Suprapubic skin (tissue), 4 donors: ENCODE results near the gene KSR1. TPM values are rescaled to one million over a fixed set of nuclear protein-coding genes. Genes with fewer than 3 reads are reported as not detected.
"Not testable (repeated sequence)": the region's sequence is repeated elsewhere in the genome, so short reads cannot be mapped to it uniquely, and the experiment has no call there.

ENCODE experiments used
- DNase-seq, 2 donors: peaks; one replicate each; pipeline ENCODE4 v3.0.0-alpha.2; 2019; ENCODE audit warnings: low spot score in 2 of 2
- H3K27ac ChIP-seq: fragments of 200-600 bp; sonication (generic); one replicate; pipeline ENCODE4 v1.5.1; 2019
- H3K27me3 ChIP-seq: fragments of 200-600 bp; sonication (generic); one replicate; pipeline ENCODE4 v1.5.1; 2019
- H3K36me3 ChIP-seq: fragments of 200-600 bp; sonication (generic); one replicate; pipeline ENCODE4 v1.5.1; 2019
- H3K4me1 ChIP-seq: fragments of 200-600 bp; sonication (generic); one replicate; pipeline ENCODE4 v1.5.1; 2019
- H3K4me3 ChIP-seq: fragments of 200-600 bp; sonication (generic); one replicate; pipeline ENCODE4 v1.5.1; 2019; ENCODE audit warnings: mild to moderate bottlenecking
- H3K9me3 ChIP-seq: fragments of 200-600 bp; sonication (generic); one replicate; pipeline ENCODE4 v1.5.1; 2019
- EP300 ChIP-seq: sonication (generic); formaldehyde crosslinking; IDR thresholded peaks from one replicate; pipeline ENCODE4 v1.6.1; 2017; ENCODE audit warnings: antibody characterized with exemption
- POLR2A ChIP-seq, 2 donors: fragments of 450-650 bp; IDR thresholded peaks; one replicate each; pipeline ENCODE4 v1.6.1; 2017; ENCODE audit warnings: antibody characterized with exemption in 2 of 2, mild to moderate bottlenecking in 2 of 2, moderate library complexity in 2 of 2
- POLR2AphosphoS5 ChIP-seq, 3 donors: sonication (generic); formaldehyde crosslinking; IDR thresholded peaks; one replicate each; pipeline ENCODE4 v1.6.1; 2017; ENCODE audit warnings: antibody characterized with exemption in 3 of 3
- WGBS: methylation state at CpG from one replicate; pipeline ENCODE4 v1.1.5; 2018; 5-methylcytosine and 5-hydroxymethylcytosine counted together
- total RNA-seq, 4 donors: library from RNA; depleted of rRNA; stranded (reverse); fragments of >200 nt; gene quantifications; one replicate each; pipeline ENCODE4 v1.1.0, GENCODE V29; 2016
- TF ChIP-seq, protein P1 (sequence below), 2 donors: fragments of 200-600 bp in 1 of 2; fragments of 450-650 bp in 1 of 2; sonication (generic) in 1 of 2; IDR thresholded peaks; one replicate each; pipeline ENCODE4 v1.5.1; 2016 to 2019; ENCODE audit warnings: antibody characterized with exemption in 2 of 2, mild to moderate bottlenecking in 1 of 2, moderate library complexity in 1 of 2

The KSR1 gene
- total RNA-seq, 4 donors from 2014 or later: 38.1 to 54.0 (median 49.5) TPM

DNA sequence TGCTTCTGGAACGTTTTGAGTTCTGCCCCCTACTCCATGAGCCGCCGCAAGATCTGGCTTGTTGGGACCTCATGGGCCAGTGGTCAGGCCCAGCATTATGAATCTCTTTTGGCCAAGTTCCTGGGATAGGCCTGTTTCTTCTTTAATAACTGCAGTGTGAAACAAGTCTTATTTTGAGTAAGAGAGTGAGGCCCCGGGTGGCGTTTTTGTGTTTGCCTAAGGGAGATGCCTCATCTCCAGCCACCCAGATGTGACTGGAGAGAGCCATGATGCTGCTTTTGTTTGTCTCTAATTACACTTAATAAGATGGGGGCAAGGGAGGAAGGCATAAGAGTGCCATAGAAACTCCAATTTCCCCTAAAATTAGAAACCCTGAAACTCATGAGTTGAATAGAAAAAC is 39.8 kb downstream of the KSR1 start:
- DNase-seq: no peak
- Histone ChIP-seq H3K4me3 (no peak overlapping the region), H3K27ac (peak overlapping the region; percentile 94), H3K27me3 (no peaks in the 10 kb centered on the region), H3K36me3 (no peaks in the 10 kb centered on the region), H3K9me3 (no peaks in the 10 kb centered on the region), H3K4me1 (peaks cover 88% of the 10 kb centered on the region)
- WGBS: 56% methylated on average over 5 of the region's 5 CpGs
- TF ChIP-seq POLR2AphosphoS5 (IDR thresholded peaks at IDR 0.05): no peak

DNA sequence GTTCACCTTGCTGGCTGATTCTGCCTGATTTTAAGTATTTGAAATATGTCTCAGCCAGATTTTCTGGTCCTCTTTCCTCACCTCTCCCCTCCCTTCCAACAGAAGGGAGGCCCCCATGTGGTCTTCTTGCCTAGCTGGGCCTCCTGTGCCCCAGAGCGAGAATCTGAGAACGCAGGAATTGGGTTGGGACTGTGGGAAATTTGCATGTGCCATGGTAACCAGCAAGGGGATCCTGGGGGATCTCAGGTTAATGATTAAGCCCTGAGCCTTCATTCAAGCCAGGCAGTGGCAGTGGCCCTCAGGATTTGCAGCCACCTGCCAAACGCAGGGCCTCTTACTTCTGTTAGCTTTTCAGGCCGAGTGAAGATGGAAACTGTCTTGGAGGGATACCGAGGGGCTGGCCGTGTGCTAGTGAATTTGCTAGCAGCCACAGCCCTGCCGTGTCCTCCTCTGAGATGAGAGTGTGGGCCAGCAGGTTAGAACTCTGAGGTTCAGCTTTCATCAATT is 40.2 kb downstream of the KSR1 start:
- no peaks in the 10 kb centered on the region for H3K9me3 ChIP-seq
- H3K27ac ChIP-seq: peak overlapping the region; percentile 94
- no peaks in the 10 kb centered on the region for H3K36me3 ChIP-seq
- peaks cover 85% of the 10 kb centered on the region for H3K4me1 ChIP-seq
- no peaks in the 10 kb centered on the region for H3K27me3 ChIP-seq
- no peak for DNase-seq
- no peak overlapping the region for H3K4me3 ChIP-seq
- no peak for TF ChIP-seq POLR2A (IDR thresholded peaks at IDR 0.05)
- TF ChIP-seq EP300: no peak
- TF ChIP-seq, protein P1, sequence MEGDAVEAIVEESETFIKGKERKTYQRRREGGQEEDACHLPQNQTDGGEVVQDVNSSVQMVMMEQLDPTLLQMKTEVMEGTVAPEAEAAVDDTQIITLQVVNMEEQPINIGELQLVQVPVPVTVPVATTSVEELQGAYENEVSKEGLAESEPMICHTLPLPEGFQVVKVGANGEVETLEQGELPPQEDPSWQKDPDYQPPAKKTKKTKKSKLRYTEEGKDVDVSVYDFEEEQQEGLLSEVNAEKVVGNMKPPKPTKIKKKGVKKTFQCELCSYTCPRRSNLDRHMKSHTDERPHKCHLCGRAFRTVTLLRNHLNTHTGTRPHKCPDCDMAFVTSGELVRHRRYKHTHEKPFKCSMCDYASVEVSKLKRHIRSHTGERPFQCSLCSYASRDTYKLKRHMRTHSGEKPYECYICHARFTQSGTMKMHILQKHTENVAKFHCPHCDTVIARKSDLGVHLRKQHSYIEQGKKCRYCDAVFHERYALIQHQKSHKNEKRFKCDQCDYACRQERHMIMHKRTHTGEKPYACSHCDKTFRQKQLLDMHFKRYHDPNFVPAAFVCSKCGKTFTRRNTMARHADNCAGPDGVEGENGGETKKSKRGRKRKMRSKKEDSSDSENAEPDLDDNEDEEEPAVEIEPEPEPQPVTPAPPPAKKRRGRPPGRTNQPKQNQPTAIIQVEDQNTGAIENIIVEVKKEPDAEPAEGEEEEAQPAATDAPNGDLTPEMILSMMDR (IDR thresholded peaks at IDR 0.05): no peak
- no peak for TF ChIP-seq POLR2AphosphoS5 (IDR thresholded peaks at IDR 0.05)
- 77% methylated on average over 7 of the region's 7 CpGs for WGBS

DNA sequence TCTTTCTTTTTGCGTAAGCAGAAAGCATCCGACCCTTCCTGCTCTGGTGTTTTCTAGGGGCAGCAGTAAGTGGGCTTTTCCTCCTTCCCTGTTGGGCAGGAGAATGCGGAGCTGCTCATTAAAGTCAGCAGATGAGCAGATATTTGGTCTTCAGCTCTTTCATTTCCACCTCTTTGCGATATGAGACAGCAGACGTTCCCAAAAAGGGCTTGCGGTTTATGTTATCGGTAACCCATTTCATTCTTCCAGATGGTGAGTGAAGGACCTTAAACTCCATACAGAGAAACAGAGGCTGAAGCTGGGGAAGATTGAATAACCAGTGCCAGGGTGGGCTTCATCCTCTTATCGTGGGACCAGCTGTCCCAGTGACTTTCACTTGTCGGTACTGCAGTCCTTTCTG is 40.7 kb downstream of the KSR1 start:
- 79% methylated on average over 9 of the region's 9 CpGs for WGBS
- no peak for TF ChIP-seq POLR2AphosphoS5 (IDR thresholded peaks at IDR 0.05)
- TF ChIP-seq EP300: no peak
- TF ChIP-seq, protein P1 (IDR thresholded peaks at IDR 0.05): no peak
- no peak for TF ChIP-seq POLR2A (IDR thresholded peaks at IDR 0.05)
- Histone ChIP-seq H3K9me3 (no peaks in the 10 kb centered on the region), H3K27ac (peak overlapping the region; percentile 94), H3K4me1 (peaks cover 80% of the 10 kb centered on the region), H3K27me3 (no peaks in the 10 kb centered on the region), H3K36me3 (no peaks in the 10 kb centered on the region), H3K4me3 (no peak overlapping the region)
- DNase-seq: no peak

DNA sequence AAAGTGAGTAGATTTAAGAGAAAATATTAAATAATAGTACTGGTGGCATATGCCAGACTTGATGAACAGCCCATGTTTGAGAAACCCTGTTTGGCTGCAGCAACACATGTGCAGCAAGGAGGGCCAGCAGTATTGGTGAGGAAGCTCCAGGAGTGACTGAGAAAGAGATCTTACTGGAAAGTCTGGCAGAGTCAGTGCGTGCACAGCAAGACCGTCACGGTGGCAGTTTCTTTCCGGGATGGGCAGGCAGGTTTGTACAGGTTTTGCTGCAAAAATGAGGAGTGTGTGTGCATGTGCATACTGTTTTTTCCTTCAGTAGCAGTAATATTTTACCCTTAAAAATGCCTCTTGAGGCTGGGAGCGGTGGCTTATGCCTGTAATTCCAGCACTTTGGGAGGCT is 41.4 kb downstream of the KSR1 start:
- no peak for DNase-seq
- peak in 1 of 3 donors; percentile 14 for TF ChIP-seq POLR2AphosphoS5 (IDR thresholded peaks at IDR 0.05)
- TF ChIP-seq EP300: no peak
- TF ChIP-seq, protein P1 (IDR thresholded peaks at IDR 0.05): no peak
- no peak for TF ChIP-seq POLR2A (IDR thresholded peaks at IDR 0.05)

DNA sequence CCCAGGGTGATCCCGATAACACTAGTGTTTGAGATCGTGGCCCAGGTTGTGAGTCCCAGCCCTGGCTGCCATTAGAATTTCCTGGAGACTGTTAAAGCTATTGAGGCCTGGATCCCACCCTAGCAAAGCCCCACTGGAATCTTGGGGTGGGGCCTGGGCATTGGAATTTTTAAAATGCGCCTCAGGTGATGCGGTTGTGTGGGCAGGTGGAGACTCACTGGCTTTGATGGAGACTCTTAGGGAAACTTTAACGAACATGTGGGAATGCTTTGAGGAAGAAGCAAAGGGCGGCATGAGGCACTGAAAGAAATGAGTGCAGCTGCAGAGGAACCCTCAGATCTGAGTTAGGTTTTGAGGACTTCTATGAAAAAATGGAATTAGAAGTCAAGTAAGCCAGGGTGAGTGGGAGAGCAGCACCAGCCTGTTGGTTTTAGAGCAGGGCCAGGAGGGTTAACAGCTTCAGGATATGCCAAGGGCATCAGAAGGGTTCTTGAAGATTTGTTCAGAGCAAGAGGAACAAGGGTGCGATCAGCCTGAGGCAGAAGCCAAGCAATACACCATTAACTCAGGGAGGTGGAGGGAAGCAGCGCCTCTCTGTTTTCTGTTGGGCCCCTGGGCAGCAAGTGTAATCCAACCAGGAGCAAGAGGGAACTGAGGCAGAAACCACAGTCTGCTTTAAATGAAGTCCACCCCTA is 42.5 kb downstream of the KSR1 start:
- Histone ChIP-seq H3K27ac (peak overlapping the region; percentile 68), H3K4me1 (peaks cover 67% of the 10 kb centered on the region), H3K27me3 (no peaks in the 10 kb centered on the region), H3K36me3 (no peaks in the 10 kb centered on the region), H3K4me3 (no peak overlapping the region), H3K9me3 (no peaks in the 10 kb centered on the region)
- no peak for DNase-seq
- WGBS: 83% methylated on average over 8 of the region's 8 CpGs
- no peak for TF ChIP-seq POLR2A (IDR thresholded peaks at IDR 0.05)

More for the DNA sequence above, 41.4 kb downstream of the KSR1 start:
- Histone ChIP-seq H3K4me1 (peaks cover 76% of the 10 kb centered on the region), H3K4me3 (no peak overlapping the region), H3K9me3 (no peaks in the 10 kb centered on the region), H3K36me3 (no peaks in the 10 kb centered on the region), H3K27me3 (no peaks in the 10 kb centered on the region), H3K27ac (peak overlapping the region; percentile 68)
- 24% methylated on average over 5 of the region's 5 CpGs for WGBS

DNA sequence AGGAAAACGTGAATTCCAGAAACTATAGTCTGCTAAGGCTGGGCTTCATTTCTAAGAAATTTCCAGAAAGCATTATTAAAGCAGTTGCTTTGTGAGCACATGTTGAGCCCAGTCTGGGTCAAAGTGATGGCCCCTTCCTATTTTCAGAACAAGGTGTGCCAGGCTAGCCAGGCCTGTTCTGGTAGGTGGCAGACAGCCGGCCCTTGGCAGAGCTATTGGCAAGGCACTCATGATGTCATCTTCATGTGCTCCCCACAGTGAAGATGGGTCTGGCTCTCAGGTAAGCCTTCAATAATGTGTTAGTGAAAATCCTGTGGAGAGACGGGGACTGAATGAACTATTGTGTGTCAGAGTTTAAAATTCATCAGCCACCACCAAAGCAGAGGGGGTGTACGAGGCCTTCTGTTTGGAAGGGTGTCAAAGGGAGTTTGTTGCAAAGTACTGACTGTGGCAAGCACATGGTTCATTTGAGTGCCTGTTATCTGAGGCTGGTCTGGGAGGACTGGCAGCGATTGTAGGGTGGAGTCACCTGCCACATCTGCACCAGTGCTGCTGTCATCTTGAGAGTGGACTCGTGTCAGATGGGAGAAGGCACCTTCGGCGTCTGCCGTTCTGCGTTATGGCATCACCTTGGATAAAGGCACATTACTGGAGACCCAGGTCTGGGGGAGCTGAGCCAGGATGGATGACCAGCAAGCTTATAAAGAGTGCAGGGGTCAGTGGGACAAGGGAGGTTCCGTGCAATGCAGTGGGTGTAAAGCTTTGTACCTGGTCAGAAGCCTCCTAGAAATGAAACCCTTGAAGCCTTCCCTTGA is 43.4 kb downstream of the KSR1 start:
- DNase-seq: no peak
- Histone ChIP-seq H3K36me3 (no peaks in the 10 kb centered on the region), H3K27ac (no peak overlapping the region), H3K4me1 (peaks cover 58% of the 10 kb centered on the region), H3K9me3 (no peaks in the 10 kb centered on the region), H3K27me3 (no peaks in the 10 kb centered on the region), H3K4me3 (no peak overlapping the region)
- TF ChIP-seq POLR2A (IDR thresholded peaks at IDR 0.05): no peak
- TF ChIP-seq EP300: no peak
- TF ChIP-seq POLR2AphosphoS5 (IDR thresholded peaks at IDR 0.05): no peak
- TF ChIP-seq, protein P1 (IDR thresholded peaks at IDR 0.05): no peak
- WGBS: 74% methylated on average over 11 of the region's 11 CpGs

DNA sequence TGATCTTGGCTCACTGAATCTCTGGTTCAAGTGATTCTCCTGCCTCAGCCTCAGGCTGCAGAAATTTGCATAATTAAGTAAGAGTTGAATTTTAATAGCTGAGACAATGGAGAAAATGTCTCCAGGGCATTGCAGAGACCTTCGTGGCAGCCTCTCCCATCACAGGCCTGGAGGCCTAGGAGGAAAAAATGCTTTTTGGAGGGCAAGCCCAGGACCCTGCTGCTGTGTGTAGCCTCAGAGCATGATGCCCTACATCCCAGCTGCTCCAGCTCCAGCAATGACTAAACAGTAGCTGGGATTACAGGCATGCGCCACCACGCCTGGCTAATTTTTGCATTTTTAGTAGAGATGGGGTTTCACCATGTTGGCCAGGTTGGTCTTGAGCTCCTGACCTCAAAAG is 45.1 kb downstream of the KSR1 start:
- H3K4me3 ChIP-seq, DNase-seq, H3K27me3 ChIP-seq, H3K36me3 ChIP-seq, H3K27ac ChIP-seq, H3K9me3 ChIP-seq: not testable (repeated sequence)
- H3K4me1 ChIP-seq: peaks cover 48% of the 10 kb centered on the region
- WGBS: 79% methylated on average over 3 of the region's 3 CpGs
